IMR-90 (cell line): ENCODE data around the gene LCN2.
"Not testable (repeated sequence)": the region's sequence is repeated elsewhere in the genome, so short reads cannot be mapped to it uniquely, and the experiment has no call there.

Source experiments
- CHD1 ChIP-seq: IDR thresholded peaks from 2 replicates; pipeline ENCODE4 v1.6.1; 2012; ENCODE audit warnings: low read depth, low read length, improper control_type of control experiment
- CTCF ChIP-seq: conservative IDR thresholded peaks from 2 replicates; pipeline ENCODE4 v1.5.1; 2012; ENCODE audit warnings: mild to moderate bottlenecking, low read depth, low read length, improper control_type of control experiment
- FOS ChIP-seq: fragments of 150-350 bp; IDR thresholded peaks from 2 replicates; pipeline ENCODE4 v1.6.1; 2016; ENCODE audit warnings: low read depth, low read length
- MXI1 ChIP-seq: IDR thresholded peaks from 2 replicates; pipeline ENCODE4 v1.6.1; 2012; ENCODE audit warnings: low read depth, mild to moderate bottlenecking, low read length, moderate library complexity, borderline replicate concordance
- POLR2A ChIP-seq: IDR thresholded peaks from 2 replicates; pipeline ENCODE4 v1.6.1; 2012; ENCODE audit warnings: mild to moderate bottlenecking, low read depth, low read length
- RAD21 ChIP-seq: IDR thresholded peaks from 2 replicates; pipeline ENCODE4 v1.6.1; 2012; ENCODE audit warnings: low read length, improper control_type of control experiment
- RFX5 ChIP-seq: IDR thresholded peaks from 2 replicates; pipeline ENCODE4 v1.8.0; 2012; ENCODE audit warnings: low read depth, mild to moderate bottlenecking, low read length, moderate library complexity
- SMC3 ChIP-seq: fragments of 150-350 bp; IDR thresholded peaks from 2 replicates; pipeline ENCODE4 v1.6.1; 2016; ENCODE audit warnings: low read depth, mild to moderate bottlenecking, antibody characterized with exemption, low read length, moderate library complexity
- USF2 ChIP-seq: fragments of 150-350 bp; IDR thresholded peaks from 2 replicates; pipeline ENCODE4 v1.6.1; 2017; ENCODE audit warnings: mild to moderate bottlenecking, antibody characterized with exemption, low read length, low read depth

- not testable (repeated sequence) for TF ChIP-seq CHD1, CTCF, POLR2A, USF2, MXI1, RAD21, FOS, RFX5, SMC3
These were observed 18.6 kb upstream of the LCN2 start for GRCh38 chr9:128130651-128131050.
